Lower leg skin (tissue), 4 donors: ENCODE results near the gene ZBTB16. TPM values are rescaled to one million over a fixed set of nuclear protein-coding genes. Genes with fewer than 3 reads are reported as not detected.
A peak's percentile ranks its signal among the peaks of the same experiment; 100 is the strongest.

Source experiments
- DNase-seq, 2 donors: peaks; one replicate each; pipeline ENCODE4 v3.0.0-alpha.2; 2019; ENCODE audit warnings: low spot score in 2 of 2
- H3K4me3 ChIP-seq: fragments of 200-600 bp; sonication (generic); 2 replicates; pipeline ENCODE4 v1.5.1; 2017; ENCODE audit warnings: mild to moderate bottlenecking, low read depth; ENCODE audit not compliant: poor library complexity, severe bottlenecking
- CTCF ChIP-seq, 3 donors: fragments of 450-650 bp; IDR thresholded peaks; one replicate each; pipeline ENCODE4 v1.5.1; 2016; ENCODE audit warnings: antibody characterized with exemption in 3 of 3, mild to moderate bottlenecking in 3 of 3, moderate library complexity in 2 of 3
- POLR2A ChIP-seq, 2 donors: fragments of 450-650 bp; IDR thresholded peaks; one replicate each; pipeline ENCODE4 v1.6.1; 2016 to 2017; ENCODE audit warnings: antibody characterized with exemption in 2 of 2, mild to moderate bottlenecking in 1 of 2, moderate library complexity in 1 of 2
- WGBS, 2 donors: methylation state at CpG; one replicate each; pipeline ENCODE4 v1.1.5; 2018; 5-methylcytosine and 5-hydroxymethylcytosine counted together
- intact Hi-C: fragments of 100-400 bp; cut with DNase I; formaldehyde crosslinking; loops from one replicate; pipeline ENCODE4 v1.15.0; 2023; ENCODE audit warnings: low total_unique reads
- total RNA-seq, 4 donors: library from RNA; depleted of rRNA; stranded (reverse); fragments of >200 nt; gene quantifications; one replicate each; pipeline ENCODE4 v1.1.0, GENCODE V29; 2016

Gene ZBTB16
- total RNA-seq, 4 donors from 2014 or later, result 167 to 369 (median 233) TPM

- DNase-seq, result peak; percentile 79 to 96
- 6 to 10% methylated on average over 35 of the region's 37 CpGs for WGBS, 2 donors
Measured at GRCh38 chr11:114036147-114036811, 23.2 kb upstream of the ZBTB16 start.

GRCh38 chr11:114036958-114037357, 22.6 kb upstream of the ZBTB16 start:
- H3K4me3 ChIP-seq, result no peak overlapping the region
- intact Hi-C loops, result no loop called here
- DNase-seq, result no peak
- TF ChIP-seq POLR2A (IDR thresholded peaks at IDR 0.05) (no peak), CTCF (IDR thresholded peaks at IDR 0.05) (no peak)
- 90 to 95% methylated on average over 3 of the region's 3 CpGs for WGBS, 2 donors

More at GRCh38 chr11:114036147-114036811, 23.2 kb upstream of the ZBTB16 start:
- TF ChIP-seq POLR2A (IDR thresholded peaks at IDR 0.05) (no peak), CTCF (IDR thresholded peaks at IDR 0.05) (no peak)
- intact Hi-C loops, result no loop called here
- H3K4me3 ChIP-seq, result no peak overlapping the region

GRCh38 chr11:114039551-114039950, 20.0 kb upstream of the ZBTB16 start:
- intact Hi-C loops, result no loop called here
- no peak overlapping the region for H3K4me3 ChIP-seq
- no peak for TF ChIP-seq CTCF (IDR thresholded peaks at IDR 0.05)
- TF ChIP-seq POLR2A (IDR thresholded peaks at IDR 0.05), result no peak
- 86 to 87% methylated on average over 3 of the region's 3 CpGs for WGBS, 2 donors
- no peak for DNase-seq

- TF ChIP-seq CTCF (IDR thresholded peaks at IDR 0.05) (no peak), POLR2A (IDR thresholded peaks at IDR 0.05) (no peak)
- intact Hi-C loops, result no loop called here
- no peak overlapping the region for H3K4me3 ChIP-seq
- no peak for DNase-seq
- 52 to 58% methylated on average over 7 of the region's 7 CpGs for WGBS, 2 donors
Measured at GRCh38 chr11:114040706-114041211, 18.8 kb upstream of the ZBTB16 start.

GRCh38 chr11:114042234-114042633, 17.3 kb upstream of the ZBTB16 start:
- 62 to 74% methylated on average over 5 of the region's 5 CpGs for WGBS, 2 donors
- no peak for DNase-seq
- TF ChIP-seq CTCF (IDR thresholded peaks at IDR 0.05) (no peak), POLR2A (IDR thresholded peaks at IDR 0.05) (no peak)
- intact Hi-C loops, result no loop called here
- H3K4me3 ChIP-seq, result no peak overlapping the region
